Esophagus squamous epithelium (tissue), 5 donors: ENCODE measurements around the gene PEAK3. TPM values are rescaled to one million over a fixed set of nuclear protein-coding genes. Genes with fewer than 3 reads are reported as not detected.

Experiments used
- DNase-seq: peaks from one replicate; lab custom pipeline; 2025; lab: John Stamatoyannopoulos, UW
- H3K27ac ChIP-seq, 4 donors: fragments of 200-600 bp; sonication (generic); one replicate each; pipeline ENCODE4 v1.5.1; 2016 to 2019; ENCODE audit warnings: mild to moderate bottlenecking in 1 of 4
- H3K27me3 ChIP-seq, 4 donors: fragments of 200-600 bp; sonication (generic); 1 replicate in 3 of 4; 2 replicates in 1 of 4; pipeline versions ENCODE4 v1.5.1 to v1.6.0; 2017 to 2021; ENCODE audit warnings: antibody characterized with exemption in 1 of 4
- H3K36me3 ChIP-seq, 3 donors: fragments of 200-600 bp; sonication (generic); one replicate each; pipeline ENCODE4 v1.5.1; 2016 to 2019
- H3K4me1 ChIP-seq, 3 donors: fragments of 200-600 bp; sonication (generic); one replicate each; pipeline ENCODE4 v1.5.1; 2017 to 2019
- H3K4me3 ChIP-seq, 4 donors: fragments of 200-600 bp; sonication (generic); 1 replicate in 3 of 4; 2 replicates in 1 of 4; pipeline ENCODE4 v1.5.1; 2016 to 2019; ENCODE audit warnings: mild to moderate bottlenecking in 2 of 4, moderate library complexity in 1 of 4
- H3K9me3 ChIP-seq, 3 donors: fragments of 200-600 bp; sonication (generic); one replicate each; pipeline ENCODE4 v1.5.1; 2016 to 2019
- CTCF ChIP-seq, 6 experiments: fragments of 450-650 bp in 4 of 6; fragments of 200-600 bp in 2 of 6; sonication (generic) in 2 of 6; IDR thresholded peaks; one replicate each; pipeline ENCODE4 v1.5.1; 2016 to 2019; ENCODE audit warnings: antibody characterized with exemption in 6 of 6, mild to moderate bottlenecking in 4 of 6, moderate library complexity in 4 of 6
- POLR2A ChIP-seq, 4 donors: fragments of 450-650 bp; IDR thresholded peaks; one replicate each; pipeline ENCODE4 v1.6.1; 2017; ENCODE audit warnings: antibody characterized with exemption in 4 of 4, mild to moderate bottlenecking in 4 of 4, moderate library complexity in 3 of 4
- WGBS, 2 donors: methylation state at CpG; one replicate each; pipeline ENCODE4 v1.1.5; 2018; 5-methylcytosine and 5-hydroxymethylcytosine counted together
- intact Hi-C: fragments of 100-400 bp; cut with DNase I; formaldehyde crosslinking; loops from one replicate; pipeline ENCODE4 v1.15.0; 2022
- total RNA-seq, 4 donors: library from RNA; depleted of rRNA; stranded (reverse); fragments of >200 nt; gene quantifications; one replicate each; pipeline ENCODE4 v1.1.0, GENCODE V29; 2016
- donor health status: DM: yes; HTN: yes; CAD: no.

Gene PEAK3
- total RNA-seq, 4 donors from 2014 or later: 0.32 to 0.40 (median 0.38) TPM; not detected in 1

DNA sequence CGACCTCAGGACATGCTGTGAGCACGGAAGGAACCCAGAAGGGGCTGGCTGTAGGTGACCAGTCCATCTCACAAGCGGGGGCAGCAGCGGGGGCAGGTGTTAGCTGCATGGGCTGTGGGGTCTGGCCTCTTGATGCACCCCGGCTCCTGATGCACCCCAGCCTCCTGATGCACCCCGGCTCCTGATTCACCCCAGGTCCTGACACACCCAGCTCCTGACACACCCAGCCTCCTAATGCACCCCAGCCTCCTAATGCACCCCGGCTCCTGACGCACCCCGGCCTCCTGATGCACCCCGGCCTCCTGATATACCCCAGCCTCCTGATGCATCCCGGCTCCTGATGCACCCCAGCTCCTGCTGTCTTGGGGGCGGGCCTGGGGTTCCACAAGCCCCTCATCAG lies 39.0 kb upstream of the PEAK3 start:
- Histone ChIP-seq H3K9me3 (no peaks in the 10 kb centered on the region), H3K36me3 (peaks cover 7 to 54% (median 16%) of the 10 kb centered on the region in 3 donors), H3K27me3 (no peaks in the 10 kb centered on the region), H3K27ac (no peak overlapping the region), H3K4me1 (peaks cover 0 to 9% (median 0%) of the 10 kb centered on the region in 3 donors), H3K4me3 (no peak overlapping the region)
- no peak for TF ChIP-seq POLR2A (IDR thresholded peaks at IDR 0.05)
- TF ChIP-seq CTCF (IDR thresholded peaks at IDR 0.05): no peak
- intact Hi-C loops: no loop called here
- WGBS, 2 donors: 92 to 97% methylated on average over 5 to 9 of the region's 12 CpGs
- DNase-seq: no peak

DNA sequence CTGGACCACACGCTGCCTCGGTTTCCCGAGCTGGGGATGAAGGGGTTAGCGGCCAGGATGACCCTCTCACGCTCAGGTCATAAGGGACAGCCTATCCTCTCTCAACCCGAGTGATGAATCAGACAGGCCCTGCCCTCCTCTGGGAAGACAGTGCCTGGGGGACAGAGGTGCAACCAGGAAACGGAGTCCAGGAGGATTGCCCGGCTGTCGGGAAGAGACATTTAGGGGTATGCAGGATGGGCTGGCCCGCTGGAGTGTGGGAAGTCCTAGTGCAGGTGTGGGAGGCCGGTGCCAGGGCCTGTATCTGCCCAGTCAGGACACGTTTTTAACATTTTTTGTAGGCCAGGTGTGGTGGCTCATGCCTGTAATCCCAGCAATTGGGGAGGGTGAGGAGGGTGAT lies 38.1 kb upstream of the PEAK3 start:
- WGBS, 2 donors: 27 to 45% methylated on average over 4 to 8 of the region's 12 CpGs
- DNase-seq: no peak
- H3K27ac ChIP-seq: no peak overlapping the region
- intact Hi-C loops: no loop called here
- TF ChIP-seq CTCF (IDR thresholded peaks at IDR 0.05) (no peak), POLR2A (IDR thresholded peaks at IDR 0.05) (no peak)
- peaks cover 0 to 2% (median 0%) of the 10 kb centered on the region in 3 donors for H3K9me3 ChIP-seq
- H3K4me1 ChIP-seq: peaks cover 0 to 4% (median 0%) of the 10 kb centered on the region in 3 donors
- H3K4me3 ChIP-seq: no peak overlapping the region
- H3K36me3 ChIP-seq: peaks cover 7 to 45% (median 16%) of the 10 kb centered on the region in 3 donors
- no peaks in the 10 kb centered on the region for H3K27me3 ChIP-seq

- intact Hi-C loops: no loop called here
- 78 to 93% methylated on average over 9 to 10 of the region's 20 CpGs for WGBS, 2 donors
- Histone ChIP-seq H3K9me3 (peaks cover 0 to 7% (median 0%) of the 10 kb centered on the region in 3 donors), H3K4me3 (no peak overlapping the region), H3K36me3 (peaks cover 7 to 40% (median 16%) of the 10 kb centered on the region in 3 donors), H3K4me1 (peaks cover 0 to 4% (median 0%) of the 10 kb centered on the region in 3 donors), H3K27ac (no peak overlapping the region), H3K27me3 (peaks cover 0 to 2% (median 0%) of the 10 kb centered on the region in 4 donors)
- TF ChIP-seq POLR2A (IDR thresholded peaks at IDR 0.05): no peak
- TF ChIP-seq CTCF (IDR thresholded peaks at IDR 0.05): no peak
- no peak for DNase-seq
Observed at GRCh38 chr19:2319551-2319950, 37.6 kb upstream of the PEAK3 start.

DNA sequence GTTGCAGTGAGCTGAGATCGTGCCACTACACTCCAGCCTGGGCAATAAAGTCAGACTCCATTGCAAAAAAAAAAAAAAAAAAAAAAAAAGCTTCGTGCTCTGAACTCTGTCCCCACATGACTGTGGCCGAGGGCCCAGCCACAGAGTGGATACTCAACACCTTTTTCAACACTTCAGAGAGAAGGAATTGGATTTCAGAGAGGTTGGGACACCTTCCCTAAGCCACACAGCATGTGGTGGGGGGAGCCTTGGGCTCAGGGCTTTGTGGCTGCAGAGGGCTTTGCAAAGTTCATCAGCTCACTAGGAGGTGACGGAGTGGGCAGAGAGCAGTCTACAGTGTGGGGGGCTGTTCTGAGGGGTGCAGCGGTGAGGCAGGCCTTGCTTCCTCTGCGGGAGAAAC lies 36.9 kb upstream of the PEAK3 start:
- peaks cover 0 to 8% (median 0%) of the 10 kb centered on the region in 4 donors for H3K27me3 ChIP-seq
- no peak for DNase-seq
- 69 to 80% methylated on average over 3 to 5 of the region's 6 CpGs for WGBS, 2 donors

More for the DNA sequence above, 36.9 kb upstream of the PEAK3 start:
- Histone ChIP-seq H3K9me3 (peaks cover 0 to 7% (median 0%) of the 10 kb centered on the region in 3 donors), H3K4me1 (peaks cover 0 to 4% (median 0%) of the 10 kb centered on the region in 3 donors), H3K36me3 (peaks cover 7 to 34% (median 11%) of the 10 kb centered on the region in 3 donors), H3K4me3 (no peak overlapping the region), H3K27ac (no peak overlapping the region)
- intact Hi-C loops: no loop called here
- TF ChIP-seq POLR2A (IDR thresholded peaks at IDR 0.05) (no peak), CTCF (IDR thresholded peaks at IDR 0.05) (no peak)
